ENCODE data around the gene HEXIM1.

Gene HEXIM1

DNA sequence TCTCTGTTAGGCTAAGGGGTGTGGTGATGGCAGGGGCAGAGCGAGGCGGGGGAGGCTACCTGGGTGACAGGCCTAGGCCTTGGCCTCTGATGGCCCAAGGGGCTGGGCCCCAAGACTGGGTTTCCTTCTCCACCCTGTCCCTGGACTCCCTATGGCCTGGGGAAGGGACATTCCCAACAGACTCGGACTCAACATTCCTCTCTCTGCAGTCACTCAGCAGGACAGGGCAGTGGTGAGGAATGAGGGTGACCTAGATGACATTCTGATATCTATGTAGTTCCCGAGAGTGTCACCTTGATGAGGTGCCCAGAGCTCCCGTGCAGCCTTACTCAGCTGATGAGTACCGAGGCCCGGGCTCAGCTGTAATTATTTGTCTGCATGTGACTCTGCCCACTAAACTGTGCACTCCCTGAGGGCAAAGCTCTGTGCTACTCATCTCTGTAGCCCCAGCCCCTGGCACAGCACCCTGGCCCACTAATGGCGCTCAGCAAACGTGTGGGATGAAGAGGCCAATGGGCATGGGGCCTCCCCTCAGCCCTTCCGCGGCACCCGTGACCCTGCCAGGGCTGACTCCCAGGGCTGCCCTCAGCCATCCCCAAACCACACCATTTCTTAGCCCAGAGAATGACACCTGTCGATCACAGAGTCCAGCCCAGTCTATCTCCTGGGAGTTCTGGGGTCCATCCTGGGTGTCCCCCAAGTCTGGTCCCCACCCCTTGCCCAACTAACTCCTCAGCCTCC is 18.2 kb upstream of the HEXIM1 start:
- no peak for DNase-seq

DNA sequence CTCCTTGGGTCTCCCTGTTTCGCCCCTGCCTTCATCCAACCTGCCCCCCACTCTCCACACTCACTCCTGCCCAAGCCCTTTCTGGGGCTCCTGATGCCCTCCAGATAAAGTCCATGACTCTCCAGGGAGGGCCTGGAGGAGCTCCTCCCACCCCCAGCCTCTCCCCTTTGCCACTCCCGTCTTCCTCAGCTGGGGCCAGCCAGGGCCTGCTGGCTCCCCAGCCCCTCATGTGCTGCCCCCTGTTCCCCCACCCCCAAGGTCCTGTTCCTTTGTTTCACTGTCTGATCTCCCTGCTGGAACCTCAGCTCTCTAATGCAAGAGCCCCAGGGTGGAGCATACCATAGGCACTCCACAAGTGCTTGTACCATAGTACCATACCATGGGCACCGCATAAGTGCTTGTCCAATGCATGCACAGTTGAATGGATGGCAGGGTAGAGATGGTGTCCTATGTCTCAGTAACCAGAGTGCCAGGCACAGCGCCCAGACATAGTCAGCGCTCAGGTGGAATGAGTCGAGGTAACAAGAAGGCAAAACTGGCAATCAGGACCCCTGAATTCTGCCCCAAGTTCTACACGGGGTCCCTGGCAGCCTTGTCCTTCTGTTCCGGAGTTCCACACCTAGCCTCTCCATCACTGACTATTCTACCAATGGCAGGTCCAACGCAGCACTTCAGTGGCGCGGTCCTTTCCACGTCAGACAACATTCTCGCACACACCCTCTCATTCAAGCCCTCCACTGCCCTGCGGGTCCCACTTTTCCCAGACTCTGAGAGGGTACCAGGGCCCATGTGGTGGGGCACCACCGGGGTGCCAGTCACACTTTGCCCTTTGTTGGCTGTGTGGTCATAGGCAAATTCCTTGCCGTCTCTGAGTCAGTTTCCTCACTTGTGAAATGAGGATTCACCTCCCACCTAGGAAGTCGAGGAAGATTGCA is 17.3 kb upstream of the HEXIM1 start:
- no peak for DNase-seq

DNA sequence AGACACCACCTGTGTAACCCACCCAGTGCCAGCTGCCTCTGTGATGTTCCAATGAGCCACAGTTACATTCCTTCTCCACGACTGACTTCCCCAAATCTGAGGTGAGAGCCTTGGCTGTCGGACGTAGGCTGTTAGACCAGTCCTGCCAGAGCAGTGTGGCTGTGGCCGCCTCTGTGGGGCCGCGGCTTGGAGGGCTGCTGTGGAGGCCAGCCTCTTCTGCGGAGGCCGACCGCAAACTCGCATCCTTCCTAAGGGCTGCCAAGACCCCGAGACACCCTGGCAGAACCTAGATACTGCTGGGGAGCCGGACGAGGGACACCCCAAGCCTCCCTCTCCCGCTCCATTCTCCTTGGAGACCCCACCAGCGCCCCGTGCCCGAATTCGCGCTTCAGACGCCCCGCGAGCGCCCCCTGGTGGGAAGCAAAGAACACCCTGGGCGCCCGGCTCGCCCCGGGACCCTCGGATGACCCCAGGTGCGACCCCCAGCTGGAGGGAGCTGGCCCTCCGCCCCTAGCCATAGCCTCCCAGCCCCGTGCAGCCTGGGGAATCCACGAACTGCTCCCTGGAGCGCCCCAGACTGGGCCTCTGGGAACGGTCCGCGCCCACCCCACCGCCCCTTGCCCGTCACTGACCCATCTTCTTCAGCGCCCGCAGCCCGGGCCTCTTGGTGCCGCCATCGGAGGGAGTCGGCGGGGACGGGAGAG is 16.5 kb upstream of the HEXIM1 start:
- DNase-seq, result peak; percentile 24 to 42 (median 29)

DNA sequence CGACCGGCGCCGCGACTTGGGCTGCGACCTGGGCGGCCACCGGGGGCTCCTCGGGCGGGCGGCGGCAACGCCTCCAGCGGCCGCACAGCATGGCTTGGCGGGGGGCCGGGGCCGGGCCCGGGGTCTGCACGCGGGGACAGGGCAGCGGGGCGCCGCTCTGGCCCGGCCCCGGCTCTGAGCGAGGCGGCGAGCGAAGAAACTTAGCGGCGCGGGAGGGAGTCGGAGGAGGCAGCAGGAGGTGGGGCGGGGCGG is 16.0 kb upstream of the HEXIM1 start, which contains the start of gene PLCD3:
TSS of gene PLCD3 (minus strand) at position 196 of the 252 bp plus-strand sequence. CDS start at position 91, 105 bp downstream.
- no peak for DNase-seq

DNA sequence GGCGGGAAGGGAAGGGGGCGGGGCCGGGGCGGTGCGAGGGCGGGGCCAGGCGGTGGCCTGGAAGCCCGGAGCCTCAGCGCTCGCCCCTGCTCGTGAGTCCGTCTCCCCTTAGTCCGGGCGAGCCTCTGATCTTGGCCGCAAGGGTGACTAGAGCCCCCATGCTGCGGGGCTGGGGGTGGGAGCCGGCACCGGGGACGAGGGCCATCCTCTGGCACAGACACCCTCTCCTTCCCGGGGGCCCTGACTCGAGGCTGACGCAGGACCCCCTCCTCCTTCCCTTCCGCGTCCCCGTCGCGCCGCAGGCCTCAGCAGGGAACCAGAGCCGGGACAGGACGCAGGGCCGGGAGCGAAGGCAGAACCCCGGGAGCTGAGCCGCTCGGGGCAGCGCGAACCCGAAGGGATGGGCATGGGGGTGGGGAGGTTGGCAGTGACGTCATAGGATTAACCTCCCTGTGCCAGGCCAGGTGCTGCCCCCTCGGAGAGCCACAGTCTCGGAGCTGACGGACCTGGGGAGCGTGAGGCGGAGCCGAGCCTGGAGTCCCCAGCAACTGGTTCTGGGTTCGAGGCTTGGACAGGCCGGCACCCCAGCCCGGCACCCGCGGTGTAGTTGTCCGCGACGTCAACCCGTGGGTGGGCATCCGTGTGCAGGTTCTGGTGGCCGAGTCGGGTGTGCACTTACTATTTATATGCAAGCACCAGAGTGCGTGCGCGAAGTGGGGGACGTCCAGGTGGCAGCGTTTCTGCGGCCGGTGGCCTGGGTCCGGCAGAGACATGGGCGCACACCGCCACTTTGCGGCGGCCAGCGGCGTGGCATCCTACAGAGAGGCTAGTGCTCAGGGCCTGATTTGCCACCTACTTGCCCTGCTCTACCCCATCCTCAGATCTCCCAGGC is 15.5 kb upstream of the HEXIM1 start:
- peak; percentile 52 to 72 (median 61) for DNase-seq

DNA sequence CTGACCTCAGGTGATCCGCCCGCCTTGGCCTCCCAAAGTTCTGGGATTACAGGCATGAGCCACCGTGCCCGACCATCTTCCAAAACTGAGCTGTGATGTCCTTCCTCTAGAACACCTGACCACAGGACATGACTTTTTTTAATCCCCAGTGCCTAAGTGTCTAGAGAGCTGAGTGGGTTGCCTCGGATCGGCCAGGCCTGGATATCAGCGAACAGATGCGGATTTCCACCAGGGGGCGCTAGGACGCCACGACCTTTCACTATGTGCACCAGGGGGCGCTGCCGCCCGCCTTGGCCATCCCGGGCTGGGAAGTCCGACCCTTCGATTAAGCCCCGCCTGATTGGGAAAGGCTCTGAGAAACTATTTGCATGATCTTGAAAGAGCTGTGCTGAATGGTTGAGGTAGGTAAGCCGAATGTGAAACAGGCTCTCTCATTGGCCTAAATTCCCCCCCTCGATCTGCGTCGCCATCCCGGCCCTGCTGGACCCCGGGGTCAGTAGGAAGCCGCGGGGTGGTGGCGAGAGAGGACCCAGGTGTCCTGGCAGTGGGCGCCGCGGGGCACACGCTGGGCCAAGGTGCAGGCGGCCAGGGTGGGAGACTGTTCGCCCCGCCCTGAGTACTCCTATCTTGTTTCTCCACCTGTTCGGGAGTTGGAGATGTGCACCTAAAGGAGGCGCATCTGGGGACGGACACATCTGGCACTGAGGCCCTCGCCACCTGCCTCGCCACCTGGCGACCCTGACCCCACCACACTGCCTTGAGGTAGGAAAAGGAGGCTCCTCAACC is 12.9 kb upstream of the HEXIM1 start, which contains the start of gene ACBD4:
TSS of gene ACBD4 (plus strand) at position 496 of the 786 bp plus-strand sequence. CDS start 458 bp downstream, outside the sequence.
- DNase-seq, result peak; percentile 93 to 96 (median 95)

- DNase-seq, result no peak
Observed at GRCh38 chr17:45135978-45136791, 12.1 kb upstream of the HEXIM1 start.

- no peak for DNase-seq
Observed at GRCh38 chr17:45136846-45137560, 11.3 kb upstream of the HEXIM1 start.

- no peak for DNase-seq
Observed at GRCh38 chr17:45137561-45138305, 10.5 kb upstream of the HEXIM1 start.

DNA sequence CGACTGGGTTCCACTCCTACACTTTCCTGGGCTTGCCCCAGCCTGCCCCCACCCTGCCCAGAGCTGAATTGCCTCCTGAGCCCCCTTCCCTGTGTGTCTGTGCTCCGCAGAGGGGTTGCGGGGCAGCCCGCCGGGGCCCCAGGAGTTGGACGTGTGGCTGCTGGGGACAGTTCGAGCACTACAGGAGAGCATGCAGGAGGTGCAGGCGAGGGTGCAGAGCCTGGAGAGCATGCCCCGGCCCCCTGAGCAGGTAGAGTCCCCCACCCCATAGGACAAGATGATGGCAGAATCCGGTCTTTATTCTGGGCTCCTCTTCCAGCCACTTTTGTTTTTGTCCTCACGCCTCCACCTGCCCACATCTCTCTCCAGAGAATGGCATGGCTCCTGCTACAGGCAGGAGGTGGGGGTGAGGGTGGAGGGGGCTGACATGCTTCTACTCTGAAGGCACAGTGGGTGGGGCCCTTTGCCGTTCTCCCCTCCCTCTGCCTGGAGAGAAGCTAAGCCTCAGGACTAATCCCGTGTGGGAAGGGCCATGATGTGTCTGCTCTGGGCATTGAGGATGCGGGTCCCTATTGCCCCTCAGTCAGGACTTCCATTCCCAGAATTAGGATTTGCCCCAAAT is 9.3 kb upstream of the HEXIM1 start:
- no peak for DNase-seq

DNA sequence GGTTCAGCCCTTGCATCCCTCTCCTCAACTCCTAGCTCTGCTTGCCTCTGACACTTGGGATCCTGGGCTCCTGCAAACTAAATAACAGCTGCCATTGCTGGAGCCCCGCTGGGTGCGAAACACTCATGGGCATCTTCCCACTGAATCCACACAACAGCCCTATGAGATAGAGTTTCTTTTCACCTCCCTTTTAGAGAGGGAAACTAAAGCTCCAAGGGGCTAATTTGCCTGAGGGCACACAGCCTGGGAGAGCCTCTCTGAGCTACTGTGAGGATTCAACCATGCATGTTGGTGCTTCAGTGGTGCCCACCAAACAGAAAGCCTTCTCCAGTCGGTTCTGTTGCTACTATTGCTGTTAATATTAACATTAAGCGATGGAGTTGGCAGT is 8.7 kb upstream of the HEXIM1 start:
- DNase-seq, result no peak

DNA sequence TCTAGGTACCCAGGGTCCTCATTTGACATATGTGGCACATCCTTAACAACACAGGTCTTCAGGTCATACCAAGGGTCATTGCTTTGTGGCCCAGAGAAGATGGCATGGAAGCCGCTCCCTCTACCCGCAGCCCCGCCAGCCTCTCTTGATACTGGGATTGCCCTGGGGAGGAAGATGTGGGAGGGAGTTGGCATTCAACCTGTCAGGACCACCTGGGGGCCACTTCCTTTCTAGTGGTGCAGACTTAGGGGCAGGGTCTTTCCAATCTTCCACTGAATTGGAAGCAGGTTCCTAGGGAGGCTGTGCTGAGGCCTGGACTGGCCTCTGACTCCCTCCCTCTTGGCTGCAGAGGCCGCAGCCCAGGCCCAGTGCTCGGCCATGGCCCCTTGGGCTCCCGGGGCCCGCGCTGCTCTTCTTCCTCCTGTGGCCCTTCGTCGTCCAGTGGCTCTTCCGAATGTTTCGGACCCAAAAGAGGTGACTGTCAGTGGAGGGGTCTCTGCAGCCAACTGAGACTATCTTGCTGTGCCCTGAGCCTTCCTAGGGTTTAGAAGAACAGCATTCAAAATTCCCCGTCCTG is 5.1 kb upstream of the HEXIM1 start:
- no peak for DNase-seq

GRCh38 chr17:45143767-45144198 is 4.5 kb upstream of the HEXIM1 start:
- DNase-seq, result no peak

DNA sequence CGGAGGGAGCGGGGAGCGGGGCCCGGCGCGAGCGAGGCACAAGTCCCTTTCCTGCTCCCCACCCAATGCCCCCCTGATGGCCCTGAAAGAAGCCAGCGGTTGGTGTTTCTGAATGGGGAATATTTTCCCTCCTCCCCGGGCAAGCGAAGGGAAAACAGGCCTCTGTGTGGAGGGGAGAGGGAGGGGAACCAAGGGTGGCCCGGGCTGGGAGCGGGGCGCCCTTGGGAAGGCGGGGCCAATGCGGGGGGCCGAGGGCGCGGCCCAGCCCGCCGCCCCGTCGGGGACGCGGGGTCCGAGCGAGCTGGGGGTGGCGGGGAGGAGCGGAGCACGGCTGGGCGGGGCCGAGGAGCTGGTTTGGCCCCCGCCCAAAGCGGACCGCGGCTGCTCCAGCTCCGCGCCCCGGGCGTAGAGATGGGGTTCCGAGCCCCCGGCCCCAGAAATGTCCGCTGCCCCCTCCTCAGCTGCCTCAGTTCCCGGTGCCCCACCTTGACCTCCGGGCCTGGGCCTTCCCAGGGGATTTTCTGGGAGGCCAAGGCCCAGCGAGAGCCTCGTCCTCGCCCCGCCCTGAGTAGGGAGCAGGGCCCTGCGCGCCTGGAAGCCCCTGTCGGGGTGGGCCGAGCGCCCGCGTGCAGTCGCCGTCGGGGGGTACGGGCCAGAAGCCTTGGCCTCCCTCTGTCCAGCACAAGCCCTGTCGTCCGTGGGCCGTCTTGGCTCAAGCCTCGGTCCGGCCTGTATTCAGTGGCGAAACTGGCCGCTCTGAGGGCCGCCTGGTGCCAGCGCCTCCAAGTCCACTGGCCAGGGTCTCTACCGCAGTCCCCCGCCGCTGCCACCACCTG is 3.9 kb upstream of the HEXIM1 start:
- no peak for DNase-seq

DNA sequence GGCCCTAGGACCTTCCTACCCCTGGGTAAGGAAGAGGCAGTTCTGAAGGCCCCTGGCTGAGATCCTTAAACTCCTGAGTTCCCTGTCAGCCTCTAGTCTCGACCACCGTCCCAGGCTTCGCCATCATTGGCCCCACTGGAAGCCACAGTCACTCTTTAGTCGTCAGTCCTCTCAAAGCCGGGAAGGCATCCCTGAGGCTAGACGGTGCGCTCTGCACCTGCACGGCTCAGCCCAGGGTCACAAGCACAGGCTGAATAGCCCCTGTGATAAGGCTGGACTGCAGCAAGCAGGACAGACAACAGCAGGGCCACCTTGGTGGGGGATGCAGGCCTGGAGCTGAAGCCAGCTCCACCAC is 3.3 kb upstream of the HEXIM1 start:
- no peak for DNase-seq

GRCh38 chr17:45146166-45146565 is 2.1 kb upstream of the HEXIM1 start:
- no peak for DNase-seq

DNA sequence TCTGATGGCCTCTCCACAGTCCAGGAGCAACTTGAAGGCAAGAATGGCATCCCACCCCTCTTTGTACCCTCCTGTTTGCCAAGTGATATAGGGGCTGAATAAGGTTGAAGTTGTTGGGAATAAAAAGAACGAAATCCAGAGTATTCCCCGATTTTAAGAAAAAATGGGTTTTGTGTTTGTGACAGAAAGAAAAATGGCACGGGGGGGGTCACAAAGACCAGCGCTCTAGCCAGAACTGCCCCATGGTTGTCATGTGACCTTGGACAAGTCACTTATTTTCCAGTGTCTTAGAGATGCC is 1.7 kb upstream of the HEXIM1 start:
- no peak for DNase-seq
